HEK293T (cell line): Measurements from ENCODE around the gene MAFG.

Experiments used
- CTCF ChIA-PET: fragments of 350-600 bp; formaldehyde crosslinking; extraction: SDS; loops from one replicate; lab custom pipeline; 2021; ENCODE audit warnings: antibody characterized with exemption, inconsistent platforms; lab: Yijun Ruan, JAX
- POLR2A ChIA-PET: fragments of 350-600 bp; formaldehyde crosslinking; extraction: SDS; loops from one replicate; lab custom pipeline; 2020; ENCODE audit warnings: antibody characterized with exemption, inconsistent platforms; lab: Yijun Ruan, JAX
- DNase-seq: peaks from one replicate; pipeline ENCODE4 v3.0.0; 2012; ENCODE audit warnings: mixed read lengths; ENCODE audit errors: extremely low spot score
- ARNT ChIP-seq: fragments of 450-650 bp; IDR thresholded peaks from 2 replicates; pipeline ENCODE4 v1.6.1; 2017; ENCODE audit warnings: mild to moderate bottlenecking
- BHLHE40 ChIP-seq: fragments of 450-650 bp; IDR thresholded peaks from 2 replicates; pipeline ENCODE4 v1.6.1; 2016; ENCODE audit warnings: mild to moderate bottlenecking, moderate library complexity, borderline replicate concordance
- CTBP1 ChIP-seq: fragments of 450-650 bp; IDR thresholded peaks from 2 replicates; pipeline ENCODE4 v1.6.1; 2016; ENCODE audit warnings: borderline replicate concordance
- ELF4 ChIP-seq: fragments of 450-650 bp; IDR thresholded peaks from 2 replicates; pipeline ENCODE4 v1.6.1; 2017; ENCODE audit warnings: antibody characterized with exemption
- FOXA1 ChIP-seq: fragments of 450-650 bp; IDR thresholded peaks from 2 replicates; pipeline ENCODE4 v1.6.1; 2016; ENCODE audit warnings: mild to moderate bottlenecking
- FOXK2 ChIP-seq: fragments of 450-650 bp; IDR thresholded peaks from 2 replicates; pipeline ENCODE4 v1.6.1; 2016; ENCODE audit warnings: mild to moderate bottlenecking
- FOXM1 ChIP-seq: fragments of 450-650 bp; IDR thresholded peaks from 2 replicates; pipeline ENCODE4 v1.6.1; 2017; ENCODE audit warnings: mild to moderate bottlenecking, borderline replicate concordance
- HDGF ChIP-seq: fragments of 450-650 bp; IDR thresholded peaks from 2 replicates; pipeline ENCODE4 v1.6.1; 2017; ENCODE audit warnings: antibody characterized with exemption, borderline replicate concordance
- L3MBTL2 ChIP-seq: fragments of 450-650 bp; conservative IDR thresholded peaks from 2 replicates; pipeline ENCODE4 v1.6.1; 2016; ENCODE audit warnings: mild to moderate bottlenecking
- LEF1 ChIP-seq: fragments of 450-650 bp; IDR thresholded peaks from 2 replicates; pipeline ENCODE4 v1.6.1; 2017; ENCODE audit warnings: mild to moderate bottlenecking, borderline replicate concordance
- NFRKB ChIP-seq: fragments of 450-650 bp; IDR thresholded peaks from 2 replicates; pipeline ENCODE4 v1.6.1; 2016; ENCODE audit warnings: mild to moderate bottlenecking, moderate library complexity
- SP1 ChIP-seq: fragments of 450-650 bp; IDR thresholded peaks from 2 replicates; pipeline ENCODE4 v1.6.1; 2017
- SUZ12 ChIP-seq: fragments of 450-650 bp; IDR thresholded peaks from 2 replicates; pipeline ENCODE4 v1.6.1; 2016; ENCODE audit warnings: mild to moderate bottlenecking
- TARDBP ChIP-seq: fragments of 450-650 bp; IDR thresholded peaks from 2 replicates; pipeline ENCODE4 v1.6.1; 2016
- ZNF384 ChIP-seq: fragments of 450-650 bp; IDR thresholded peaks from 2 replicates; pipeline ENCODE4 v1.6.1; 2016
- TF ChIP-seq, protein P1 (sequence below): fragments of 450-650 bp; IDR thresholded peaks from 2 replicates; pipeline ENCODE4 v1.6.1; 2016

The MAFG gene

DNA sequence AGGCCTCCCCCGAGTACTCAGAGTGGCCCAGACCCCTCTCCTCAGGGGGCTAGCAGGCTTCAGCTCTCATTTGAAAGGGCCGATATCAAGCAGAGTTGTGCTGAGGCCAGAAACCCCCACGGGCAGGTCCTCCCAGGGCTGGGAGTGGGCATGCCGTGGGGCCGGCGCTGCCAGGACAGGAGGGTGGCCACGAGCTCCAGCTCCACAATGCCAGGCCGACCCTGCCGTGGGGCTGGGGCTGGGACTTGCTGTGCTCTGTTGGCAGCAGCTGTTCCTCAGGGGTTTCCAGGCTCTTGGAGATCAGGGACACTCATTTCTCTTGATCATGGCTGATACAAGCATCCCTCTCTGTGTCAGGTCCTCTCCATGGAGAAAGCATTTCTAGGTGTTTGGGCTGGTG lies 28.6 kb downstream of the MAFG start:
- CTCF ChIA-PET: no interaction called here
- POLR2A ChIA-PET: no interaction called here

DNA sequence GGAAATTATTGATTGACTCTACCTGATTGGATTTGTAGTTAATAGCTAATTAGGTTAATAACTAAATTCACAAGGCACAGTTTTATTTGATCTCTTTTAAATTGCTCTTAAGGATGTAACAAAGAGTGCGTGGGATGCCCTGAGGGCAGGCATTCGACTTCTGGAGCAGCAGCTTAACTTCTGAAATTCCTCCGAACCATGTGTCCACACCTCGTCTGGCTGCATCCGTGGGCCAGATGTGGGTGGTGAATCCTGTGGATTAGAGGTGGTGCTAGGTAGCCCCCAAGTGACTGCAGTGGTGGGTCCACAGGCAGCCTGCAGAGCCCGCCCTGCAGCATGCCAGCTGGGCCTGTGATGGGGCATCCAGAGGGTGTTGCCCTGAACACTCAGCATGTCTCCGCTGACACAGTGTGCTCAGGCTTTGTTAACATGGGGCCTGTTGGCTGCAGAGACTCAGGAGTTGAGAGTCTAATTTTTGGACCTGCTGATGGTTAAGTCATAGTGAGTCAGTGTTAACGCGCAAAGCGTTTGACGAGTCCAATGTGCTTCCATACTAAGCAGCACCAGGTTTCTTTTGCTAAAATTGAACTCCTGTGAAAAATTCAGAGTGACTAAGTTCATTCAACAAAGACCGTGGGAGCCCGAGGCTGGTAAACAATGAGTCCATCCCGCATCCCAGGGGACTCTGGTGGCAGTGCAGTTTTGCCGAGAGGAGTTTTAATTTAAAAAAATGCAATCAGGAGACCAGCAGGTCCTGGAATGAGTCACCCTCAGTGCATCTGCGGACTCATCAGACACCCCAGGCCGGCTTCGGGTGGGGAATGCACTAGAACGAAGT lies 29.3 kb downstream of the MAFG start:
- POLR2A ChIA-PET: no interaction called here
- DNase-seq: no peak
- CTCF ChIA-PET: interaction anchor here (0.6 to 0.9 kb wide), 2 partner anchors 61 to 77 kb away, joined by 3 to 4 read pairs; no protein-coding TSS in a partner anchor
- TF ChIP-seq NFRKB (no peak), FOXA1 (no peak), FOXK2 (no peak), SP1 (no peak), ARNT (no peak), L3MBTL2 (no peak), ZNF384 (no peak), LEF1 (no peak)

More for the DNA sequence above, 28.6 kb downstream of the MAFG start:
- TF ChIP-seq TARDBP (no peak), SP1 (no peak), L3MBTL2 (no peak), HDGF (no peak), ELF4 (no peak), ARNT (no peak), SUZ12 (no peak)
- DNase-seq: no peak

DNA sequence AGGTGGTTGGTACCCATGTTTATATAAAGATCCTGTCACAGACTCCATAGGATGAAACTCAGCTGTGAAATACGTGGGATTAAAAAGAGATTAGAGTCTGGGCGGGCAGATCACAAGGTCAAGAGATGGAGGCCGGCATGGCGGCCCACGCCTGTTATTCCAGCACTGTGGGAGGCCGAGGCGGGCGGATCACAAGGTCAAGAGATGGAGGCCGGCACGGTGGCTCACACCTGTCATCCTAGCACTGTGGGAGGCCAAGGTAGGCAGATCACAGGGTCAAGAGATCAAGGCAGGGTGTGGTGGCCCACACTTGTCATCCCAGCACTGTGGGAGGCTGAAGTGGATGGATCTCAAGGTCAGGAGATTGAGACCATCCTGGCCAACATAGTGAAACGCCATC lies 32.1 kb downstream of the MAFG start:
- no peak for TF ChIP-seq ZNF384
- TF ChIP-seq BHLHE40: no peak
- no peak for TF ChIP-seq ELF4
- no peak for TF ChIP-seq FOXA1
- TF ChIP-seq CTBP1: no peak
- TF ChIP-seq SUZ12: no peak
- TF ChIP-seq, protein P1, sequence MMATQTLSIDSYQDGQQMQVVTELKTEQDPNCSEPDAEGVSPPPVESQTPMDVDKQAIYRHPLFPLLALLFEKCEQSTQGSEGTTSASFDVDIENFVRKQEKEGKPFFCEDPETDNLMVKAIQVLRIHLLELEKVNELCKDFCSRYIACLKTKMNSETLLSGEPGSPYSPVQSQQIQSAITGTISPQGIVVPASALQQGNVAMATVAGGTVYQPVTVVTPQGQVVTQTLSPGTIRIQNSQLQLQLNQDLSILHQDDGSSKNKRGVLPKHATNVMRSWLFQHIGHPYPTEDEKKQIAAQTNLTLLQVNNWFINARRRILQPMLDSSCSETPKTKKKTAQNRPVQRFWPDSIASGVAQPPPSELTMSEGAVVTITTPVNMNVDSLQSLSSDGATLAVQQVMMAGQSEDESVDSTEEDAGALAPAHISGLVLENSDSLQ: no peak
- no peak for TF ChIP-seq HDGF
- no peak for TF ChIP-seq FOXM1
- TF ChIP-seq LEF1: no peak
- no peak for TF ChIP-seq L3MBTL2
- TF ChIP-seq SP1: no peak
- no peak for TF ChIP-seq FOXK2
- TF ChIP-seq ARNT: no peak
- TF ChIP-seq NFRKB: no peak
- no peak for TF ChIP-seq TARDBP
- ChIA-PET POLR2A (no interaction called here), CTCF (no interaction called here)
- DNase-seq: no peak

DNA sequence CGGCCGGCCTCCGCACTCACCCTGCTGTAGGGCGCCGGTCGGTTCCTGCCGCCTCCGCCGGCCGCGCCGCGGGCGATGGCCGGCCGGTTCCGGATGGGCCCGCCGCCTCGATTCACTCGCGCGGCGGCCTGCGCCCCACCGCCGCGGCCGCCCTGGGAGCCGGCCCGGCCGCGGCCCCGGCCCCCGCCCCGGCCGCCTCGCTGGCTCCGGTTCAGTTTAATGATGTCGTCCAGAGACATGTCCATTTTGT lies 36.3 kb downstream of the MAFG start:
- no peak for DNase-seq
- POLR2A ChIA-PET: interaction anchor here (1.0 to 3.7 kb wide), 5 partner anchors 12 to 84 kb away, joined by 3 to 21 read pairs (median 7); partner anchors contain the start of gene ARHGDIA
- CTCF ChIA-PET: no interaction called here
- TF ChIP-seq SUZ12: no peak
- no peak for TF ChIP-seq LEF1
- no peak for TF ChIP-seq CTBP1
- TF ChIP-seq FOXK2: no peak
- TF ChIP-seq ARNT: peak; percentile 22; the same call in 1 of the 2 replicates
- TF ChIP-seq ZNF384: no peak
- no peak for TF ChIP-seq NFRKB
- TF ChIP-seq BHLHE40: no peak

DNA sequence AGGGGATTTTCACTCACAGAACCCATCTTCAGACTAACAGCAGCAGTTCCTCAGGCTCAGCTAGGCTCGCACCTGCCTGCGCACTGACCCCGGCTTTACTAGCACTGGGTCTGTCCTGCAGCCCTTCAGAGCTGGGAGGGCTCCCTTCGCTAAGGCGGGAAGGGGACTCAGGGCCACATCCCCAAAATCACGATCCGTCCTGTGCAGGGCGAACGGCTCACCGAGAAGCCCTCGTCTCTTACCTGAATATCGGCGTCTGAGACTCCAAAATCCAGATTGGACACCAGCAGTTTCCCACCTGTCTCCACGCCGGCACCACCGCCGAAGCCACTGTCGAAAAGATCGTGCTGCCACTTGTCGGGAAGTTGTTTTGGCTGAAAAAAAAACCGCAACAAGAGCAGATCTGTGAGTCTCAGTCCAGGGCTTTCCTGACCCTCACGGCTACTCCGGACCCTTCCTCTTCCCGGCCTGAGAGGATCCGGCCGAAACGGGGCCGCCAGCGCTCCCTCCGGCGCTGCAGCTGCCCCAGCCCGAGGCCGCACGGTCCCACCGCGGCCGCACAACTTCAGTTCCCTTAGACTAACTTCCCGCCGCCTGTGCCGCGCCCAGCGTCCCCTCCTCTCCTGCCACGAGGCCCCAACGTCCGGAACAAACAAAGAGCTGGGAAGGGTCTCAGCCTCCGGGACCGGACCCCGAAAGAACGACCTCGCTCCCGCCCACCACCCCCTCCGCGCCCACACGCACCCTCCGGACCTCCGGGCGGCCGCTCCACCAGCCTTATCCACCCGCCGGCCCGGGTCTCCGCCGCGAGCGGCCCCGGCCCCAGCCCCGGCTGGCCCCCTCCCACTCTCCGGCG lies 36.9 kb downstream of the MAFG start:
- CTCF ChIA-PET: no interaction called here

DNA sequence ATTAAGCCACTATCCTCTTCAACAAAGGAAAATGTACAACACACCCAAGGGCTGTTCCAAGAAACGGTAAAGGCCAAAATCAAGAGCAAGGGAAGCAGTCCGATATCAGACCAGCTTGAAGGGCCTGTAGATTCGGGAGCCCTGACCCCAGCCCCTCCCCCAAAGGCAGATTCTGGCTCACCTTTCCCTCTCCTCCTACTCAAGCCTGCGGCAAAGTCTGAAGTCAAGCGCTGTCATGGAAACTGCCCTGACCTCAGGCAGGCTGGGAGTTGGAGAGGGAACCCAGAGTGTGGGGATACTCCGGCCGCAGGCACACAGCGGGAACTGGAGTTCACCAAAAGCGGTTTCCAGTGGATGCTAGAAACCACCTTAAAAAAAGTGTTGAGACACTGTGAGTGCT lies 37.9 kb downstream of the MAFG start:
- CTCF ChIA-PET: no interaction called here
- TF ChIP-seq L3MBTL2: no peak
- no peak for TF ChIP-seq TARDBP
- no peak for TF ChIP-seq LEF1
- no peak for TF ChIP-seq ELF4
- TF ChIP-seq SP1: no peak
- no peak for TF ChIP-seq FOXK2
- TF ChIP-seq ARNT: no peak
- no peak for TF ChIP-seq BHLHE40
- POLR2A ChIA-PET: no interaction called here

More for the DNA sequence above, 36.9 kb downstream of the MAFG start:
- POLR2A ChIA-PET: interaction anchor here (1.8 to 3.7 kb wide), 2 partner anchors 18 to 21 kb away, joined by 10 to 21 read pairs; partner anchors contain the start of gene ARHGDIA
- DNase-seq: peak; percentile 38
- TF ChIP-seq ELF4: no peak
- TF ChIP-seq NFRKB: no peak
- TF ChIP-seq FOXK2: no peak

DNA sequence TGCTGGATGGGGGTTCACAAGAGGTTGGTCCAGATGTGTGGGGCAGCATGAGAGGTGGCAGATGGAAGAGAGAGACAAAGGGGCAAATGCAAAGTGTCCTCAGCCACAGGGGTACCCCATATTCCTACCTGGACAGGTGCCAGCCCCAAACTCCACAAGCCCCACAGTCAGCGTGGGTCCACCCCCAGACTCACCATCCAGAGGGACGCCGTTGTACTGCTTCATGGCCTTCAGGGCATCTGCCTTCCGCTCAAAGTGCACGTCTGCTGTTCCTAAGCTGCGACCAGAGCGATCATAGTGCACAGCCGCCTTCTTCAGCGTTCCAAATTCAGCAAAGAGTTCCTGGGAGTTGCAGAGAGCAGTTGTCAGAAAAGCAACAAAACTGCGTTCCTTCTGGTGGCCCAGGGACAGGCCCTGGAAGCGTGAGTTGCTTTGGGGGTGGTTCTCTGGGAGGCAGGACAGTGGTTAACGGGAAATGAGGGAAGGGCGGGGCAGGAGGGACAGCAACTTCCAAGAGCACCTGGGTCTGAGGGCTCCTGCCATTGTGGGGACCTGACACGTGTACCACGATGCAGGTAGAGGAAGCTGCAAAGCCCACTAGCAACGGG lies 38.4 kb downstream of the MAFG start:
- TF ChIP-seq SUZ12 (no peak), FOXM1 (no peak), NFRKB (no peak), BHLHE40 (no peak), ARNT (no peak), LEF1 (no peak), TARDBP (no peak), FOXA1 (no peak), FOXK2 (no peak), L3MBTL2 (no peak), CTBP1 (no peak), HDGF (no peak), SP1 (no peak)
- DNase-seq: no peak
- ChIA-PET POLR2A (no interaction called here), CTCF (no interaction called here)

More for the DNA sequence above, 37.9 kb downstream of the MAFG start:
- no peak for DNase-seq
